PC-9 (cell line): ENCODE results near the gene PIK3R5.

ENCODE experiments used
- EZH2 ChIP-seq: fragments of 200-600 bp; sonication (generic); IDR thresholded peaks from 2 replicates; pipeline ENCODE4 v1.8.0; 2017; ENCODE audit warnings: antibody characterized with exemption, low read depth
- TF ChIP-seq, protein P1 (sequence below): fragments of 200-600 bp; sonication (generic); conservative IDR thresholded peaks from 2 replicates; pipeline ENCODE4 v1.6.1; 2017; ENCODE audit warnings: mixed run types, antibody characterized with exemption, mild to moderate bottlenecking, moderate library complexity

DNA sequence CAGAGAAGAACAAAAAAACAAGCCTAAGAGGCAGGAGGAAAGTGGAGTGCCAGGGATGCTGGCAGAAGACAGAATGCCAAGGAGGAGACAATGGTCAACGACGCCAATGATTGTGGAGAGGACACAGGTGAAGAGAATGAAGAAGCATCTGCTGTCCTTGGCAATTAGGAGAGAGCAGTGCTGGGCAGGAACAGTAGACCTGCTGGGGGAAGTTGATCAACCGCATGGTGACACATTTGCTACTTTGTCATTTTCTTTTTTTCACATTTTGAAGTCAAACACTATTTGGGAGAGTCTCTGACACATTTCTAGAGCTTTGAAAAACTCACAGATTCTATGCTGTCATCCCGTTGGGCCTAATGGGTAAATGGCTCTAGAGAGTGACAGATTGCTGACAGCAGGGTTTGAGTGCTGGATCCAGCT lies 97.0 kb downstream of the PIK3R5 start:
- TF ChIP-seq, protein P1, sequence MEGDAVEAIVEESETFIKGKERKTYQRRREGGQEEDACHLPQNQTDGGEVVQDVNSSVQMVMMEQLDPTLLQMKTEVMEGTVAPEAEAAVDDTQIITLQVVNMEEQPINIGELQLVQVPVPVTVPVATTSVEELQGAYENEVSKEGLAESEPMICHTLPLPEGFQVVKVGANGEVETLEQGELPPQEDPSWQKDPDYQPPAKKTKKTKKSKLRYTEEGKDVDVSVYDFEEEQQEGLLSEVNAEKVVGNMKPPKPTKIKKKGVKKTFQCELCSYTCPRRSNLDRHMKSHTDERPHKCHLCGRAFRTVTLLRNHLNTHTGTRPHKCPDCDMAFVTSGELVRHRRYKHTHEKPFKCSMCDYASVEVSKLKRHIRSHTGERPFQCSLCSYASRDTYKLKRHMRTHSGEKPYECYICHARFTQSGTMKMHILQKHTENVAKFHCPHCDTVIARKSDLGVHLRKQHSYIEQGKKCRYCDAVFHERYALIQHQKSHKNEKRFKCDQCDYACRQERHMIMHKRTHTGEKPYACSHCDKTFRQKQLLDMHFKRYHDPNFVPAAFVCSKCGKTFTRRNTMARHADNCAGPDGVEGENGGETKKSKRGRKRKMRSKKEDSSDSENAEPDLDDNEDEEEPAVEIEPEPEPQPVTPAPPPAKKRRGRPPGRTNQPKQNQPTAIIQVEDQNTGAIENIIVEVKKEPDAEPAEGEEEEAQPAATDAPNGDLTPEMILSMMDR, result no peak
- TF ChIP-seq EZH2, result no peak
